ENCODE measurements around the gene TTC38. TPM values are rescaled to one million over a fixed set of nuclear protein-coding genes. Genes with fewer than 3 reads are reported as not detected.

Gene TTC38
- total RNA-seq, 1 experiment from 2014 or later, result 16.7 TPM

DNA sequence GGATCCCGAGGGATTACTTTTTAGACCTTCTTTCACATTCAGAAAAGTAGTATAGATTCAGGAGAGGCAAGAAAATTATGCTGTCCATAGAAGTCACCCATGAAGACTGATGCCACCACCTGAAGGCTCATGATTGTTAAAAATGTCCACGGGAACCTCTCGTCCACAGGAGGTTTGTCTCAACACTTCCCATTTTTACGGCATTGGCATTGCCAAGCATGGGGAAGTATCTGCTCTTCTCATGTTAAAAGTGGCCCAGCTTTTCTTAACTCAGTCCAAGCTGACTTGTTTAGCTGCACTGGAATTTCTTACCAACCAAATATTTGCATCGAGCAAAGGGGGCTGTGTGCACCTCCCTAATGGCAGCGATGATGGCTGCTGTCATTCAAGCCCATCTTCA is 27.3 kb upstream of the TTC38 start:
- no peak for DNase-seq (ENCODE audit: unreplicated experiment)
- POLR2A ChIA-PET, result interaction anchor here (0.7 kb wide), 2 partner anchors 9 to 238 kb away, joined by 3 read pairs; no protein-coding TSS in a partner anchor
- no peaks in the 10 kb centered on the region for H3K4me1 Mint-ChIP-seq (ENCODE audit: insufficient read depth, unreplicated experiment)
- no peaks in the 10 kb centered on the region for H3K9me3 Mint-ChIP-seq (ENCODE audit: unreplicated experiment)
- no peaks in the 10 kb centered on the region for H3K27me3 Mint-ChIP-seq (ENCODE audit: insufficient read depth, unreplicated experiment)
- peaks cover 10% of the 10 kb centered on the region for H3K36me3 Mint-ChIP-seq (ENCODE audit: insufficient read depth, unreplicated experiment)
- H3K27ac Mint-ChIP-seq (ENCODE audit: low read depth, unreplicated experiment), result no peak overlapping the region
- H3K4me3 Mint-ChIP-seq (ENCODE audit: unreplicated experiment), result no peak overlapping the region
- intact Hi-C loops (cut with micrococcal nuclease), result no loop called here
- CTCF ChIA-PET, result no interaction called here
- TF ChIP-seq, protein P1, sequence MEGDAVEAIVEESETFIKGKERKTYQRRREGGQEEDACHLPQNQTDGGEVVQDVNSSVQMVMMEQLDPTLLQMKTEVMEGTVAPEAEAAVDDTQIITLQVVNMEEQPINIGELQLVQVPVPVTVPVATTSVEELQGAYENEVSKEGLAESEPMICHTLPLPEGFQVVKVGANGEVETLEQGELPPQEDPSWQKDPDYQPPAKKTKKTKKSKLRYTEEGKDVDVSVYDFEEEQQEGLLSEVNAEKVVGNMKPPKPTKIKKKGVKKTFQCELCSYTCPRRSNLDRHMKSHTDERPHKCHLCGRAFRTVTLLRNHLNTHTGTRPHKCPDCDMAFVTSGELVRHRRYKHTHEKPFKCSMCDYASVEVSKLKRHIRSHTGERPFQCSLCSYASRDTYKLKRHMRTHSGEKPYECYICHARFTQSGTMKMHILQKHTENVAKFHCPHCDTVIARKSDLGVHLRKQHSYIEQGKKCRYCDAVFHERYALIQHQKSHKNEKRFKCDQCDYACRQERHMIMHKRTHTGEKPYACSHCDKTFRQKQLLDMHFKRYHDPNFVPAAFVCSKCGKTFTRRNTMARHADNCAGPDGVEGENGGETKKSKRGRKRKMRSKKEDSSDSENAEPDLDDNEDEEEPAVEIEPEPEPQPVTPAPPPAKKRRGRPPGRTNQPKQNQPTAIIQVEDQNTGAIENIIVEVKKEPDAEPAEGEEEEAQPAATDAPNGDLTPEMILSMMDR (IDR thresholded peaks at IDR 0.05; ENCODE audit: unreplicated experiment), result no peak
- no TSS peak for BruUV-seq (replicated peaks)

DNA sequence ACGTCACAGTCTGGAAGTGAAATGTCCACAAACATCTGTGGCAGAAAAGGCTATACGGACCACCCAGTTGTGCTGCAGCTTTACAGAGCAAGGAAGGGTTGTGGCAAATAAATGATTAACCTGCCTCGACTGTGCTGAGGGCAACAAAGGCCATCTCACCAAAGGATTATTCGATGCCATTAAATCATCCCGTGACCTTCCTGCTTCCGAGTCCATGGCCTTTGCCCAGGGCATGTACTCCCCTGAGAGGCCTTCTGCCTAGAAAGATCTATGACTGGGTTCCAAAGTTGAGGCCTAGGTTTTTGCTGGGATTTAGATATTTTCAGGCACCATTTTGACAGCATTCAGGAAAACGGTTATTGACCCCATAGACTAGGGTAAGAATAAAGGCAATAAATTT is 26.9 kb upstream of the TTC38 start:
- TF ChIP-seq, protein P1 (IDR thresholded peaks at IDR 0.05; ENCODE audit: unreplicated experiment), result no peak
- Mint-ChIP-seq H3K9me3 (ENCODE audit: unreplicated experiment) (no peaks in the 10 kb centered on the region), H3K27me3 (ENCODE audit: insufficient read depth, unreplicated experiment) (no peaks in the 10 kb centered on the region), H3K4me3 (ENCODE audit: unreplicated experiment) (no peak overlapping the region), H3K27ac (ENCODE audit: low read depth, unreplicated experiment) (no peak overlapping the region), H3K36me3 (ENCODE audit: insufficient read depth, unreplicated experiment) (peaks cover 10% of the 10 kb centered on the region), H3K4me1 (ENCODE audit: insufficient read depth, unreplicated experiment) (no peaks in the 10 kb centered on the region)
- BruUV-seq (replicated peaks), result no TSS peak
- POLR2A ChIA-PET, result interaction anchor here (0.6 to 1.2 kb wide), 4 partner anchors 9 to 239 kb away, joined by 3 read pairs; no protein-coding TSS in a partner anchor
- intact Hi-C loops (cut with micrococcal nuclease), result no loop called here
- DNase-seq (ENCODE audit: unreplicated experiment), result no peak
- CTCF ChIA-PET, result interaction anchor here (0.7 kb wide), 1 partner anchor 35 kb away, joined by 3 read pairs; no protein-coding TSS in a partner anchor

DNA sequence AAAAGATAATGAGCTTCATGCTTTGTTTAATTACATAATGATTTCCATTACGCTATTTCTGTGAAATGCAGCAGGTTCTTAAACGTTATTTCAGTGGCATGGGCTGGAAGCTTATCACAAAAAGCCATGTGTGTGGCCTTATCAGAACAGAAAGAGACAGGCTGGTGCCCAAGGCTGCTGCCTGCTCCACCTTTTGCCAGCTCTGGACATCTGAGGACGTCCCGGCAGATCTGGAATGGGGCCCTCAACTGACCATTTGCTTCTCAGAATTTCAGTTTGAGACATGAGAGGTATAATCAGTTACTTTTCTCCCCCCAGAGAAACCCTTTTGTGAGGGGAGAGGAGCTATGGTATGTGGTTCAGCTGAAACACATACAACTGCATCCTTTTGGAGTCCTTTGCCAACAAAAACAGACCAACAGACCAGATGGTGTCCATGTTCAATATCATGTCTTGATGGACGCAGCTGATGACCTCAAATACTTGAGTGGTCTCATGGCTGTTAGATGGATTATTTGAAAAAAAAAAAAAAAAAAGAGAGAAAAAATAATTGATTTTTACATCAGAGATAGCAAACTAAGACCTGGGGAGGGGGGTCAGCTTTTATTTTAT is 26.3 kb upstream of the TTC38 start:
- intact Hi-C loops (cut with micrococcal nuclease), result no loop called here
- Mint-ChIP-seq H3K36me3 (ENCODE audit: insufficient read depth, unreplicated experiment) (peaks cover 10% of the 10 kb centered on the region), H3K27ac (ENCODE audit: low read depth, unreplicated experiment) (no peak overlapping the region), H3K4me3 (ENCODE audit: unreplicated experiment) (no peak overlapping the region), H3K27me3 (ENCODE audit: insufficient read depth, unreplicated experiment) (no peaks in the 10 kb centered on the region), H3K4me1 (ENCODE audit: insufficient read depth, unreplicated experiment) (no peaks in the 10 kb centered on the region), H3K9me3 (ENCODE audit: unreplicated experiment) (no peaks in the 10 kb centered on the region)
- TF ChIP-seq, protein P1 (IDR thresholded peaks at IDR 0.05; ENCODE audit: unreplicated experiment), result no peak
- BruUV-seq (replicated peaks), result no TSS peak
- DNase-seq (ENCODE audit: unreplicated experiment), result no peak
- CTCF ChIA-PET, result interaction anchor here (0.7 to 0.8 kb wide), 2 partner anchors 34 to 120 kb away, joined by 3 to 4 read pairs; no protein-coding TSS in a partner anchor
- POLR2A ChIA-PET, result interaction anchor here (0.6 to 1.2 kb wide), 3 partner anchors 9 to 35 kb away, joined by 3 read pairs; no protein-coding TSS in a partner anchor

DNA sequence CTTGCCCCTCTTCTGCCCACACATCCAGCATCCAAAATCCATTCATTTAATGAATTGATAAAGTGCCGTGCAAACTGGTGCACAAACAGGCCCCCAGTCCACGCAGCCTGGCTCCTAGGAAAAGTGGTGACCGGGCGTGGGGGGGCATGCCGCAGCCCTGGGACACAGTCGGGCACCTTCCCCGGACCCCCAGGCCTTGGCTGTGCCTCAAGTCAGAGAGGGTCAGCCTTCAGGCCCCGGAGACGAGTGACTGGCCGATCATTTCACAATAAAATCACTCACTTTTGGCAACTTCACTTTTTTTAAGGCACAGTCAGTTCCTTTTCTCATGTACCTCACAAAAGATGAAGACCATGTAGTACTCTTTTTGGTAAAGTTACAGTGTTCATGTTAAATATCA is 25.7 kb upstream of the TTC38 start:
- DNase-seq (ENCODE audit: unreplicated experiment), result no peak
- intact Hi-C loops (cut with micrococcal nuclease), result no loop called here
- TF ChIP-seq, protein P1 (IDR thresholded peaks at IDR 0.05; ENCODE audit: unreplicated experiment), result no peak
- BruUV-seq (replicated peaks), result no TSS peak
- no peaks in the 10 kb centered on the region for H3K4me1 Mint-ChIP-seq (ENCODE audit: insufficient read depth, unreplicated experiment)
- no peak overlapping the region for H3K27ac Mint-ChIP-seq (ENCODE audit: low read depth, unreplicated experiment)
- POLR2A ChIA-PET, result interaction anchor here (1.2 kb wide), 1 partner anchor 9 kb away, joined by 3 read pairs; no protein-coding TSS in a partner anchor
- no peak overlapping the region for H3K4me3 Mint-ChIP-seq (ENCODE audit: unreplicated experiment)
- no peaks in the 10 kb centered on the region for H3K9me3 Mint-ChIP-seq (ENCODE audit: unreplicated experiment)
- H3K36me3 Mint-ChIP-seq (ENCODE audit: insufficient read depth, unreplicated experiment), result peaks cover 10% of the 10 kb centered on the region
- CTCF ChIA-PET, result interaction anchor here (0.8 kb wide), 2 partner anchors 20 to 120 kb away, joined by 4 to 5 read pairs; no protein-coding TSS in a partner anchor
- H3K27me3 Mint-ChIP-seq (ENCODE audit: insufficient read depth, unreplicated experiment), result no peaks in the 10 kb centered on the region
